GM21576 (cell line): ENCODE data around the gene PAOX.
"Not testable (repeated sequence)": the region's sequence is repeated elsewhere in the genome, so short reads cannot be mapped to it uniquely, and the experiment has no call there.

Experiments
- ATAC-seq: cut with Tn5 transposase; IDR thresholded peaks from one replicate; pipeline ENCODE4 v1.9.1; 2021; ENCODE audit warnings: mild to moderate bottlenecking, moderate library complexity; ENCODE audit not compliant: unreplicated experiment

The PAOX gene

GRCh38 chr10:133431888-133432613, 53.0 kb downstream of the PAOX start:
- not testable (repeated sequence) for ATAC-seq

GRCh38 chr10:133432789-133433188, 53.7 kb downstream of the PAOX start:
- not testable (repeated sequence) for ATAC-seq

GRCh38 chr10:133438711-133439273, 59.7 kb downstream of the PAOX start:
- ATAC-seq = no peak

- no peak for ATAC-seq
Observed at GRCh38 chr10:133439517-133440461, 60.7 kb downstream of the PAOX start.

- no peak for ATAC-seq
Observed at GRCh38 chr10:133440633-133441285, 61.7 kb downstream of the PAOX start.
